GM19438 (cell line): Measurements from ENCODE around the gene RNF130.
"Not testable (repeated sequence)": the region's sequence is repeated elsewhere in the genome, so short reads cannot be mapped to it uniquely, and the experiment has no call there.

ENCODE experiments used
- ATAC-seq: cut with Tn5 transposase; IDR thresholded peaks from one replicate; pipeline ENCODE4 v1.9.1; 2021; ENCODE audit warnings: low read depth; ENCODE audit not compliant: unreplicated experiment

Gene RNF130

DNA sequence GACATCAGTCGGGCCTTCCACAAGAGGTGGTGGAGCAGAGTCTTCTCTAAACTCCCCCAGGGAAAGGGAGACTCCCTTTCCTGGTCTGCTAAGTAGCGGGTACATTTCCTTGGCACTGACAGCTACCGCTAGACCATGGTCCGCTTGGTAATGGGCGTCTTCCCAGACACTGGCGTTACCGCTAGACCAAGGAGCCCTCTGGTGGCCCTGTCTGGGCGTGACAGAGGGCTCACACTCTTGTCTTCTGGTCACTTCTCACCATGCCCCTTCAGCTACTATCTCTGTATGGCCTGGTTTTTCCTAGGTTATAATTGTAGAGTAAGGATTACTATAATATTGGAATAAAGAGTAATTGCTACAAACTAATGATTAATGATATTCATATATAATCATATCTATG, 81.0 kb downstream of the RNF130 start:
- not testable (repeated sequence) for ATAC-seq

DNA sequence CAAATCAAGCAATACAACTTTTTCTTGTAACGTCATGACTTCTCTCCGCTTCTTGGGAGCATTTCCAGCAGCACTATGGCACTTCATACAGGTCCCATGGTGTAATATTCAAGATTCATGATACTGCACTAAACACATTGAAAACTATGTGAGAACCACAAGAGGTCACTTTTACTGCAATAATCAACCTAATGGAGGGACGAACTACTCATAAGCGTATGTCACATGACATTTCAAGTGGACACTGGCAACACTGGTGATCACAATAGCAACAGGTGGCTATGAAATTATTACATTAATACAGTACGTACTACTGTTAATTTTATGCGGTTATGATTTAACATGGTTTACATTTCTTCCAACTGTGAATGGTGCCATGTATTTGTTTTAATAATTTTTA, 85.2 kb downstream of the RNF130 start:
- no peak for ATAC-seq

DNA sequence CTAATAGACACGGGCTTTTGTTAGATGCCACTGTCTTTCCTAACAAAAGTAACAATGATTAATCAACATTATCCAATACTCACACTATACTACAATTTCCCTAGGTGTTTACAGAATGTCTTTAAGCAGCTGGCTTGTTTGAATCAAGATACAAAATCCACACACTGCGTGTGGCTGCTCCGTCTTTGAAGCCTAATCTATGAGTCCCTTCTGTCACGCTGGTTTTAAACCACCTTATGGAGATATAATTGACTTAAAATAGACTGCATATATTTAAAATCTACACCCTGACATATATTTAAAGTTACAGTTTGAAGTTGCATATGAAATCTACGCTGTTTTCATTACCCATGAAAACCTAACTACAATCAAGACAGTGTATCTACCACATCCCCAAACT, 89.9 kb downstream of the RNF130 start:
- ATAC-seq = no peak

DNA sequence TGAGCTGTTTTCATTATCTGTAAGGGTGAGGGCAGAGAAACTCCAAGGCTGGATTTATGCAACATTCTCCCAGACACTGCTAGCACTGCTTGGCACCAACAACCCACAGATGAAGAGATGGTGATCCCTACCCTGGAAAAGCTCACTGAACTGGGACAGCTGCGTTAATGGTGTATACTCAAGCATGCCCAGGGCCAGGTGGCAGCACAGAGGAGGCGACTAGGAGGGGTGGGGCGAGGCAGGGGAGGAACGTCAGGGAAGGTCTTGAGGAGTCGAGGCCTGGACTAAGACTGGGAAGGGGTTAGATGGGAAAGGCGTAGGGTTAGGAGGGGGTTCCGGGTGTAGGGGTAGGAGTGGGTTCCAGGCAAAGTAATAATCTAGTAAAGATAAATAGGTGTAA, 90.8 kb downstream of the RNF130 start:
- ATAC-seq = no peak

DNA sequence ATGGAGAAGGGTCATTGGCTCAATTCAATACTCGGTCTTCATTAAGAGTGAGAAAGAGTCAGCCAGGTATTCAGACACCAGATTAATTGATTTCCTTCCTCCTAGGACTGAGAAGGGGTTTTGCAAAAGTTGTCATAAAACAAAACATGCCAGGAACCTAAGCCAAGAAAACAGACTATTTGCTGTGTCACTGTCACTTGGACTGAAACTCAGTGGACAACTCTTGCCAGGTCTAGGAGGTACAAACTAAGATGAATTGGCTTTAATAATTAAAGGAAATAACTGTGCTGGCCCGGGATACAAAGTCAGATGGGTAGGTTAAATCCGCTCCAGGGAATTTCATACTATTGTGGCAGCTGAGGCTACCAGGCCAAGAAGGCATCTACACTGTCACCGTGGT, 92.8 kb downstream of the RNF130 start:
- ATAC-seq = no peak

DNA sequence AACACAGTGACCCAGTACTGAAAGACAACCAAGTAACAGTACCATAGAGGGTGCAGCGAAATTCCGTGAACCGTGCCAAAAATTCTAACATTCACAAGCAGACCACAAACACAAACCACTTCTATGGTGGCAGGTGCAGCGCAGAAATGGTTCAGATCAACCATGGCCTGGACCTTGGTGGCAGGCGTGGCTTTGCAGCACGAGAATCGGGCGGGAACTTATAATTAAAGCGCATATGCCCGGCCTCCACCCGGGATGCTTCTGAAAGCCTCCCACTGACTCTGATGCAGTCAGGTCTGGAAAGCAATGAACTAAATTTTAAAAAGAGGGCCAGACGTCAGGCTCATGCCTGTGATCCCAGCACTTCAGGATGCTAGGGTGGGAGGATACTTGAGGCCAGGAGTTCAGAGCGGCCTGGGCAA, 95.8 kb downstream of the RNF130 start:
- no peak for ATAC-seq

DNA sequence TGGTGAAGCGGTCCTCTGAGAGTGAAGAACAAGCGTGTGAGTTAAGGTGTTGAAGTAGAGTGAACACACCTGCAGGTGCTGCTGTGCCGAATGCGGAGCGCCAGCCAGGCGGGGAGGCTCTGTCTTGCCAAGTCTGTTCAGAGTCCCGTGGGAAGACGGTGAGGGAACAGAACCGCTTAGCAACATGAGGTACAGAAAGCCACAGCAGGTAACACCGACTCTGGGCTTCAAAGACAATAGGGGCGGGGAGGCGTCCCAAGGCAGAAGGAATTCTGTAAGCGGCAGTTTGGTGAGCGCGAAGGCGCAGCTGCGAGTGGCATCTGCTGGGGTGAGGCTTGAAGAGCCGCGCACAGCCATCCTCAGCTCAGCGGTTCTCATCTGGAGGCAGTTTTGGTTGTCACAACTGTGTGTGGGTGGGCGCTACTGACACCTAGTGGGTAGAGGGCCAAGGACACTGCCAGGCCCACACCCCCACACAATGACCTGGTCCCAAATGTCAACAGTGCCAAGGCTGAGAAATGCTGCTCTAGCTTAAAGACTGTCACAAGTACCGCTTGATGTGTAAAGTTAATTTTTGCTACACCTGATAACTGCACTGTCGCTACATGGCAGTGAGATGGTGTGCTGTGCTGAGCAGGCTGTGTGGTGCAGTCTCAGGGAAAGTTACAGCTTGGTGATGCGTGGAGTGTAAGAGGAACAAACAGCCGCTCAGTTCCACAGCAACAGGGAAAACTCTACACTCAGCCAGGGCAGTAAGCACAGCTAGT, 96.4 kb downstream of the RNF130 start:
- no peak for ATAC-seq

DNA sequence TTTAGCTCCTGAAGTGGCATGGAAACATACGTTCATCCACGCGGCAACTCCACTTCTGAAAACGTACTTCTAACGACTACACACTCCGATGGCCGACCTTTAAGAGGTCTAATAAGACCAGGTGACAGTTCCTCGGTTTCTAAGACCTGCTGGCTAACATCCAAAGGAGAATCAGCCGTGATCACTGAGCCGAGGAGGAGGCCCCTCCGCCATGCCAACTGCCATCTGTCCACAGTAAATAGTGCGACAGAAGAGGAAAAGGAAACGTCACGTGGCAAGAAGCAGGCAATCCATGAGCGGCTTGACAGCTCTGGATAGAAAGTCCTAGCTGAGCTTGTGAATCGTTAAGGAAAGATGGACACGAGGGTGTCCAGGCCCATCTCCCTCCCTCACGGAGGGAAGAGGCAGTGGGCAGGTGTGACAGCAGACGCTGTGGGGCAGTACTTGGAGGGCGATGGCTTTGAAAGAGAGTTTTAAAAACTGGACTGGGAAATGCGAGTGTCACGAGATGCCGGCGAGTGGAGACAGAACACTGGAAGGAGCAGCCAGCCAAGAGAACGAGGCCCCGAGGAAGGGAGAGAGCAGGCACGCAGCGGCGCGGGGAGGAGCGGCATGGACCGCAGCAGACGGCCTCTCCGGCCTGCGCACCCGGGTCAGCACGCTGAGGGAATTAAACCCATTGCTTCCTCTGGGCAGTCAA, 97.2 kb downstream of the RNF130 start:
- no peak for ATAC-seq

DNA sequence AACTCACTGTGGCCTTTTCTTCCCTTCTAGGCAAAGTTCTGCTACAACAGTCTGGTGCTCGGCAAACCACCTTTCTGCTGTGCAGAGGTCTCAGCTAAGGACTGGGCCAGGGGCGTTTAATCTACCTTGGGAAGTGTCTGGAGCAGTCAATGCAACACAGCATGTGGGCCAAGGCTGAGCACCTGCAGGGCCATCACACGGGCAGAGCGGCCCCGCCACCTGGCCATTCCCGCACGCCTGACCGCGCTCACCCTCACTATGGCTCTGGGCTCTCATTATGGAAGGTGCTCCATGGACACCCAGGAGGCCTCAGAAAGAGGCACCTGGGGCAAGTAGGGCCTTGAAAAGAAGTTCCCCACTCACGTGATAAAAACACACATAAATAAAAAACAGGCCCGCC, 98.2 kb downstream of the RNF130 start:
- ATAC-seq = no peak

DNA sequence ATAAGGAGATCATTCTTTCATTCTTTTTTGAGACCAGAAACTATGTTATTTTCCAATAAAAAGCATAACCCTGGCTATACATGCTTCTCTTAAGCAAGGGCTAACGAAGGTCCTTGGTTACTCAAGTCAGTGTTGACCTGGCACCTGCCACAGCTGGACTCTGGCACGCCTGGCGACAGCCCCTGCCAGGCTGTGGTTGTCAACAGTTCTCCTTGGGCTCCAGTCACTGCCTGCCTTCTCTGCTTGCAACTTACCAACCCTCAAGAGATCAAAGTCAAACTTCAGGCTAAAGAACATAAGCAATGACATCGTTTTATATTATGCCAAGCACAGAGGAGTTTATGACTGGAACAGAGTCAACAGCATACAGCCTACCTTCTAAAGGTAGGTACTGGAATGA, 102.4 kb downstream of the RNF130 start:
- ATAC-seq = no peak

DNA sequence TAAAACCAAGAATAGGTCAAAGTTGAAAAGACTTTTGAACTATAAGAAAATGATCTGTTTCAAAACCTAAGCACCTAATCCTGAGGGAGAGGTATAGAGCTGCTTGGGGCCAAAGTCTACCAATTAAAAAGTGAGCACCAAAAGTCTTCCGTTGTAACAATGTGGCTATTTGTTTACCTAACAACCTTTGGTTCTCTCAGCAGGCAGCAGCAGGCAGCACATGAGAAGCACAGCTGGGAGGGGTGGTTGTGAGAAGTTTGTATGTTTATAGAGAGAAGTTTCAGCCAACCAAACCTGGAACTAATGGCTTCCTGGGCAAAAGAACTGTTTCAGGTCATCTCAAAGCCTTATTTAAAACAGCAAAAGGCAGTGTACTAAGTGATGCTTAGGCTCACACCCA, 104.1 kb downstream of the RNF130 start:
- no peak for ATAC-seq

DNA sequence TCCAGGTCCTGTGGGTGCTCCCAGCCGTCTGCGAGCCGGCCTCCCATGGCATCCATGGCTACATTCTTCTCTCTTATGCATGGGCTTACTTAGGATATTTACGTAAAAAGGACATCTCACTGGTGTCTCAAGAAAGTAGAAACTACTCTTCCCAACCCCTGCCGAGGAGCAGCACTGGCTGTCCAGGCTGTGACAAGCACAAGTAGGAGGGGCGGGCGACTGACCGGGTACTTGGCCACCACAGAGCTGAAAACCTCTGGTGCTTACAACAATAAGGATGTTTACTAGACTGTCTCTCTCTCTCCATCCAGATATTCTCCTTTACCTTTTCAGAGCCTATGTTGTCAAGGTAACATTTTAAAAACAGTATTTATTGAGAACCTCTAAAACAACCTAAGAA, 107.5 kb downstream of the RNF130 start:
- ATAC-seq = no peak

DNA sequence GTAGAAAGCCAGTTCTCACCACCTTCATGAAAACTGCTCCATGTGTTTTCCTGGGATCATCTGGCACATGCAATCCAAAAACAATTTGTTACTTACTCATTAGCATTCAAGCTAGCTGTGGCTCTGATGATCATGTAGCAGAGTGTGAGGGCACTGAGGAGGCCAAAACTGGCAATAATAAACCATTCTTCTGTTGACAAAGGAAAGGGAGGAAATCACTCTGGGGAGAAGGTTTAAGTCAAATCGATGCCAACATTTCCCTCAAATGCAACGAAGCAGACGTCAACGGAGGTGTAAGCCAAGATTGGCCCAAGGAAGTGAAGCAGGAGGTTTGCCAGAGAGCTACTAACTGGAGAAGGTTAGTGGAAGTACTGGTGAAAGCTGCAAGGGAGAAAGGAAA, 108.2 kb downstream of the RNF130 start:
- ATAC-seq = no peak

DNA sequence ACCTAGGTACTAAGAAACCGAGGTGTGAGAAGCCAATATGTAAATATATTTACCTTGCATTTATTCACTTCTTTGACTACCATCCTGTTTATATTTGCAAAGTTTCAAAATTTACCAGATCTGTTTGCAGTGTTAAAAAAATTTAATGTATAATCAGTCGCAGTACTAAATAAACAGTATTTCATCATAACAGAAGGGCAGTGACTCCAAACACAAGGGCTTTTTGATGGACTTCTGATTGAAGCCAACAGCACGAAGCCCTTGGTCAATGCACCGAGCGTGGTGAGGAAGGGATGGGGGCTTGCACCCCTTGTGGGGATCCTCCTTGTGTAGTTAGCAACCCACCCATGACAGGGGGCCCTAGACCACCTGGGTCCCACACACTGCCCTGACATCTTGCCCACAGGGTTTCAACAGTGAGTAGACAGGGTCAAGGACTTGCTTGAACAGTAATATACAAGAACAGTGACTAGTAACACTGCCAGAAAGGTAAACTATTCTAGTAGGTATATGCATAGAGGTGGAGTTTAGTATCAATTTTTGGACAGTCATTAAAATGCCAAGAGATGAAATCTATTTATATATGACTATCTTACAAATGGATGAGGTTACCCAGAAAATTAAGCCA, 111.2 kb downstream of the RNF130 start:
- ATAC-seq = no peak

DNA sequence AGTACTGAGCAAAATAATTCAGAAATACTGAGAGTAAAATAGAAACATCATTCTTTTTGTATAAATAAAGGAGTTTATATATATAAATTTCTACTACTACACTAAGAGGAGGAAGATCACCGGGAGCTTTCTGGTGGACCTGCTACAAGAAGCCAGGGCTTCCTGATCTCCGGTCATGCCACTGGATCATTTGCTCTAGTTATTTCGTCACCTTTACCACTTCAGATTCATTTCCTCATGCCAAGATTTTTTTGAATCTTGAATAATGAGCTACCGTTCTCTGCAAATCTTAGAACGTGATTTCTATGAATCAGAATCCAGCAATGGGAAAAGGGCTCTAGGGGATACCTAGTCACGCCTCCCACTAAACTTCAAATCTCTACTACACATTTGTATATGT, 111.9 kb downstream of the RNF130 start:
- ATAC-seq = no peak

DNA sequence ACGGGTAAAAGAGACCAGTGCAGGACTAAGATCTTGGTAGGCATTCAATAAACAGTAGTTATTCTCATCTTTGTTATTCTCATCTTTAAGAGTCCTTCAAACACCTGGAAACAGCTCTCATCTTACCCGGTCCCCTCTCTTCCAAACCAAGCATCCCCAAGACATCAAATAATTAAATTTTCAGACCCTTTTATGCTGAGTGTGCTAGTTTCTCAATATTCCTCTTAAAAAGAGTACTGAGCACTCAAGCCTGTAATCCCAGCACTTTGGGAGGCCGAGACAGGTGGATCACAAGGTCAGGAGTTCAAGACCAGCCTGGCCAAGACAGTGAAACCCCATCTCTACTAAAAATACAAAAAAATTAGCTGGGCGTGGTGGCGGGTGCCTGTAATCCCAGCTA, 112.4 kb downstream of the RNF130 start:
- not testable (repeated sequence) for ATAC-seq

DNA sequence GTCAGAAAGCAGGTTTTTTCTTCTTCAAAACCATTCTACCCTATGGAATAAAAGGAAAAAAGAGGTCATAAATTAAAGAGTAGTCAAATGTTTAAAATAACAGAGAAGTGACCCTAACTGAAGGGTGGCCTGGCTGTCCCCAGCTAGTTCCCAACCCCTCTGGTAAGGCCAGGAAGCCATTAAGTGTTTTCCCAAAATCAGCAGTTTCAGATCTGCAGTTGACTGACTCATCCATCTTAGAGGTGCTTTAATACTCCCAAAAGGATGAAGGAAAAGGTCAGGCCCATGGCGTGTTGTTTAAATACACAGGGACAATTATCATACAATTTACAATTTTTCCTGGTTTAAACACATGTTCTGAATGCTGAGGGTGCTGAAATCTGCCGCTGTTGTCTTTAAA, 115.9 kb downstream of the RNF130 start:
- ATAC-seq = no peak

DNA sequence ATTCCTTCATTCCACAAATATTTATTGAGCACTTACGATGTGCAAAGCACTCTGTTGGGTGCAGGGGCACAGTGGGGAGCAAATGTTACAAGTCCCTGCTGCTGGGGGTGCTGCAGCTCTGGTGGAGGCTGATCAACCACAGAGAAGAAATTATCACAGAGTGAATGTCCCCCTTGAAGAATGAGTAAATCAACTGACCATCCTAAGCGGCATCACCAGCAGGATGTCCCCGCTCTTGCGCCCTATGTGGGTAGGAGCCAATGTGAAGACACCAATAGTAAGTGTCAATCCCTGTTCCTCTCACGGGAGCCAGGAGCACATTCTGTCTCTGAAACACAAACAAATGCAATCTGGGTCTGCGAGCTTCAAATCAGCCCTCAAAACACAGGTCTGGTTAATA, 116.5 kb downstream of the RNF130 start:
- no peak for ATAC-seq

DNA sequence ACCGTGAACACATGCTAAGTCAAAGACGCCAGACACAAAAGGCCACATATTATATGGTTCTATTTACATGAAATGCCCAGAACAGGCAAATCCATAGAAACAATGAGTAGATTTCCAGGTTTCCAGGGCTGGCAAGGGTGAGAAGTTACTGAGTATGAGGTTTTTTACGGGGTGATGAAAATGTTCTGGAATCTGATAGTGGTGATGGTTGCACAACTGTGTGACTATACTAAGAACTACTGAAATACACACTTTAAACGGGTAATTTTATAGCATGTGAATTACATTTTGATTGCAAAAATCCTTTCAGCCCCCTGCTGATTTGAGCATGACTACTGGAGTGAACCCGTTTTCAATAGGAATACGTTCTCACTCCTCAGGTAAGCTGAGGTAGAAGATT, 117.1 kb downstream of the RNF130 start:
- ATAC-seq = no peak

DNA sequence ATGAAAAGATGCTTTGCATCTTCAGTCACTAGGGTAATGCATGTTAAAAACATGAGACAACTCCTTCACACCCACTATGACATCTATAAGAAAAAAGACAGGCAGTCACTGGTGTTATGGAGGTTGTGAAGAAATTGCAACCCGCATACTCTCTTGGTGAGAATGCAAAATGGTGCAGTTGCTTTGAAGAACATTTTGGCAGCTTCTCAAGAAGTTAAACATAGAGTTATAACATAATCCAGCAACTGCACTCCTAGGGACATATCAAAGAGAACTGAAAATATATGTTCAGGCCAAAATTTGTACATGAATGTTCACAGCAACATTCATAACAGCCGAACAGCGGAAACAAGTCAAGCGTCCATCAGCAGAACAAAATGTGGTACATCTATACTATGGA, 117.6 kb downstream of the RNF130 start:
- ATAC-seq = no peak

DNA sequence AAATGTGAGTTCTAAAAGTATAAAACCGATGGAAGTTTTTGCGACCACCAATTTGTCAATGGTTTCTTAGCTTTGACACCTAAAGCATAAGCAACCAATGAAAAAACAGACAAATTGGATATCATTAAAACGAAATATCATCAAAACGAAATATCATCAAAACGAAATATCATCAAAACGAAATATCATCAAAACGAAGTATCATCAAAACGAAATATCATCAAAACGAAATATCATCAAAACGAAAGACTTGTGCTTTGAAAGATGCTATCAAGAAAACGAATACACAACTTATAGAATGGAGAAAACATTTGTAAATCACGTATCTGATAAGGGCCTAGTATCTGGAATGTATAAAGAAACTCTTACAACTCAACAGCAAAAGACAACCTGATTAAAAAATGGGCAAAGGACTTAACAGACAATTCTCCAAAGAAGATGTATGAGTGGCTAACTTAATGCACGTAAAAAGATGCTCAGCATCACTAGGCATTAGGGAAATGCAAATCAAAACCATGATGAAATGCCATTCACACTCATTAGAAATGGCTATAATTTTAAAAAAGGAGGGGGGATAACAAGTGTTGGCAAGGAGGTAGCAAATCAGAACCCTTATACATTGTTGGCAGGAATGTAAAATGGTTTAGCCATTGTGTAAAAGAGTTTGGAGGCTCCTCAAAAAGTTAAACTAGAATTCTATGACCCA, 134.4 kb downstream of the RNF130 start:
- no peak for ATAC-seq
